HepG2 (cell line): ENCODE measurements around the gene CHST12. TPM values are rescaled to one million over a fixed set of nuclear protein-coding genes. Genes with fewer than 3 reads are reported as not detected.

Experiments used
- CEBPB ChIP-seq: IDR thresholded peaks from 2 replicates; pipeline ENCODE4 v1.6.1; 2011; ENCODE audit warnings: low read depth, low read length, improper control_type of control experiment, borderline replicate concordance
- SIX1 ChIP-seq: sonication (generic); formaldehyde crosslinking; IDR thresholded peaks from 2 replicates; pipeline ENCODE4 v1.4.0; 2020; ENCODE audit warnings: missing genetic modification reagents, borderline replicate concordance
- ZNF7 ChIP-seq: IDR thresholded peaks from 2 replicates; pipeline ENCODE4 v1.6.1; 2016; ENCODE audit warnings: missing biosample characterization, missing genetic modification reagents
- ZNF749 ChIP-seq: sonication (generic); formaldehyde crosslinking; IDR thresholded peaks from 2 replicates; pipeline ENCODE4 v1.8.0; 2022; ENCODE audit warnings: mild to moderate bottlenecking, missing genetic modification reagents, moderate library complexity, borderline replicate concordance
- polyA plus RNA-seq, 8 experiments: library from polyadenylated mRNA; depleted of rRNA in 3 of 8; stranded (reverse) in 7 of 8; unstranded in 1 of 8; fragments of >200 nt; fragmentation: Illumina TruSeq in 4 of 8; extraction: Trizol in 4 of 8; gene quantifications; 2 replicates each; pipeline versions ENCODE4 v1.2.1 to v1.2.3, GENCODE V29; 2011 to 2016; ENCODE audit warnings: low read depth in 4 of 8, missing spikeins in 1 of 8, mixed read lengths in 1 of 8; ENCODE audit not compliant: insufficient read depth in 1 of 8
- total RNA-seq, 5 experiments: library from RNA; depleted of rRNA; stranded (reverse); fragments of >200 nt; fragmentation: Illumina TruSeq; extraction: Trizol; gene quantifications; 2 replicates each; pipeline ENCODE4 v1.2.3, GENCODE V29; 2016; ENCODE audit warnings: low read depth in 1 of 5
- TF ChIP-seq, protein P1 (sequence below): sonication (generic); formaldehyde crosslinking; IDR thresholded peaks from 2 replicates; pipeline ENCODE4 v1.9.0; 2021; ENCODE audit warnings: mild to moderate bottlenecking, missing genetic modification reagents
- TF ChIP-seq, protein P2 (sequence below): sonication (generic); formaldehyde crosslinking; conservative IDR thresholded peaks from 2 replicates; pipeline ENCODE4 v1.4.0; 2020; ENCODE audit warnings: missing genetic modification reagents
- TF ChIP-seq, protein P3 (sequence below): sonication (generic); formaldehyde crosslinking; IDR thresholded peaks from 2 replicates; pipeline ENCODE4 v1.5.0; 2020; ENCODE audit warnings: mild to moderate bottlenecking, missing genetic modification reagents, borderline replicate concordance

CHST12 gene
- total and polyA plus RNA-seq, 2 of the 13 experiments (the other 11 are each of a cell fraction or from before 2014, with no cell fraction given): 6.4 to 15.8 TPM

DNA sequence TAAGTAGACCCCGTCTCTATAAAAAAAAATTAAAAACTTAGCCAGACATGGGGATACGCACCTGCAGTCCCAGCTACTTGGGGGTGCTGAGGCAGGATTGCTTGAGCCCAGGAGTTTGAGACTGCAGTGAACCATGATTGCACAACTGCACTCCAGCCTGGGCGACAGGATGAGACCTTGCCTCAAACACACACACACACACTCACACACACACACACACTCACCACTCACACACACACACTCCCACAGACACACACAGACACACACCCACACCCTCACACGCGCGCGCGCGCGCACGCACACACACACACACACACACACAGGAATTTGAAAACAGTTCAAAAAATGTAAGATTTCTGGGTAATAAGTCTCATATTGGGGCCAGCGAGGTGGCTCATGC, 81.5 kb downstream of the CHST12 start (continued):
- no peak for TF ChIP-seq ZNF749 (CRISPR knock-in tag)
- no peak for TF ChIP-seq SIX1
- TF ChIP-seq, protein P1, sequence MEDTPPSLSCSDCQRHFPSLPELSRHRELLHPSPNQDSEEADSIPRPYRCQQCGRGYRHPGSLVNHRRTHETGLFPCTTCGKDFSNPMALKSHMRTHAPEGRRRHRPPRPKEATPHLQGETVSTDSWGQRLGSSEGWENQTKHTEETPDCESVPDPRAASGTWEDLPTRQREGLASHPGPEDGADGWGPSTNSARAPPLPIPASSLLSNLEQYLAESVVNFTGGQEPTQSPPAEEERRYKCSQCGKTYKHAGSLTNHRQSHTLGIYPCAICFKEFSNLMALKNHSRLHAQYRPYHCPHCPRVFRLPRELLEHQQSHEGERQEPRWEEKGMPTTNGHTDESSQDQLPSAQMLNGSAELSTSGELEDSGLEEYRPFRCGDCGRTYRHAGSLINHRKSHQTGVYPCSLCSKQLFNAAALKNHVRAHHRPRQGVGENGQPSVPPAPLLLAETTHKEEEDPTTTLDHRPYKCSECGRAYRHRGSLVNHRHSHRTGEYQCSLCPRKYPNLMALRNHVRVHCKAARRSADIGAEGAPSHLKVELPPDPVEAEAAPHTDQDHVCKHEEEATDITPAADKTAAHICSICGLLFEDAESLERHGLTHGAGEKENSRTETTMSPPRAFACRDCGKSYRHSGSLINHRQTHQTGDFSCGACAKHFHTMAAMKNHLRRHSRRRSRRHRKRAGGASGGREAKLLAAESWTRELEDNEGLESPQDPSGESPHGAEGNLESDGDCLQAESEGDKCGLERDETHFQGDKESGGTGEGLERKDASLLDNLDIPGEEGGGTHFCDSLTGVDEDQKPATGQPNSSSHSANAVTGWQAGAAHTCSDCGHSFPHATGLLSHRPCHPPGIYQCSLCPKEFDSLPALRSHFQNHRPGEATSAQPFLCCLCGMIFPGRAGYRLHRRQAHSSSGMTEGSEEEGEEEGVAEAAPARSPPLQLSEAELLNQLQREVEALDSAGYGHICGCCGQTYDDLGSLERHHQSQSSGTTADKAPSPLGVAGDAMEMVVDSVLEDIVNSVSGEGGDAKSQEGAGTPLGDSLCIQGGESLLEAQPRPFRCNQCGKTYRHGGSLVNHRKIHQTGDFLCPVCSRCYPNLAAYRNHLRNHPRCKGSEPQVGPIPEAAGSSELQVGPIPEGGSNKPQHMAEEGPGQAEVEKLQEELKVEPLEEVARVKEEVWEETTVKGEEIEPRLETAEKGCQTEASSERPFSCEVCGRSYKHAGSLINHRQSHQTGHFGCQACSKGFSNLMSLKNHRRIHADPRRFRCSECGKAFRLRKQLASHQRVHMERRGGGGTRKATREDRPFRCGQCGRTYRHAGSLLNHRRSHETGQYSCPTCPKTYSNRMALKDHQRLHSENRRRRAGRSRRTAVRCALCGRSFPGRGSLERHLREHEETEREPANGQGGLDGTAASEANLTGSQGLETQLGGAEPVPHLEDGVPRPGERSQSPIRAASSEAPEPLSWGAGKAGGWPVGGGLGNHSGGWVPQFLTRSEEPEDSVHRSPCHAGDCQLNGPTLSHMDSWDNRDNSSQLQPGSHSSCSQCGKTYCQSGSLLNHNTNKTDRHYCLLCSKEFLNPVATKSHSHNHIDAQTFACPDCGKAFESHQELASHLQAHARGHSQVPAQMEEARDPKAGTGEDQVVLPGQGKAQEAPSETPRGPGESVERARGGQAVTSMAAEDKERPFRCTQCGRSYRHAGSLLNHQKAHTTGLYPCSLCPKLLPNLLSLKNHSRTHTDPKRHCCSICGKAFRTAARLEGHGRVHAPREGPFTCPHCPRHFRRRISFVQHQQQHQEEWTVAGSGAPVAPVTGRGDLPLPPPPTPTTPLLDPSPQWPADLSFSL (CRISPR knock-in tag): peak; percentile 30; the same call in 1 of the 2 replicates
- TF ChIP-seq CEBPB: peak; percentile 80
- no peak for TF ChIP-seq ZNF7 (CRISPR knock-in tag)
- TF ChIP-seq, protein P2, sequence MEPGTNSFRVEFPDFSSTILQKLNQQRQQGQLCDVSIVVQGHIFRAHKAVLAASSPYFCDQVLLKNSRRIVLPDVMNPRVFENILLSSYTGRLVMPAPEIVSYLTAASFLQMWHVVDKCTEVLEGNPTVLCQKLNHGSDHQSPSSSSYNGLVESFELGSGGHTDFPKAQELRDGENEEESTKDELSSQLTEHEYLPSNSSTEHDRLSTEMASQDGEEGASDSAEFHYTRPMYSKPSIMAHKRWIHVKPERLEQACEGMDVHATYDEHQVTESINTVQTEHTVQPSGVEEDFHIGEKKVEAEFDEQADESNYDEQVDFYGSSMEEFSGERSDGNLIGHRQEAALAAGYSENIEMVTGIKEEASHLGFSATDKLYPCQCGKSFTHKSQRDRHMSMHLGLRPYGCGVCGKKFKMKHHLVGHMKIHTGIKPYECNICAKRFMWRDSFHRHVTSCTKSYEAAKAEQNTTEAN (CRISPR knock-in tag): no peak
- TF ChIP-seq, protein P3, sequence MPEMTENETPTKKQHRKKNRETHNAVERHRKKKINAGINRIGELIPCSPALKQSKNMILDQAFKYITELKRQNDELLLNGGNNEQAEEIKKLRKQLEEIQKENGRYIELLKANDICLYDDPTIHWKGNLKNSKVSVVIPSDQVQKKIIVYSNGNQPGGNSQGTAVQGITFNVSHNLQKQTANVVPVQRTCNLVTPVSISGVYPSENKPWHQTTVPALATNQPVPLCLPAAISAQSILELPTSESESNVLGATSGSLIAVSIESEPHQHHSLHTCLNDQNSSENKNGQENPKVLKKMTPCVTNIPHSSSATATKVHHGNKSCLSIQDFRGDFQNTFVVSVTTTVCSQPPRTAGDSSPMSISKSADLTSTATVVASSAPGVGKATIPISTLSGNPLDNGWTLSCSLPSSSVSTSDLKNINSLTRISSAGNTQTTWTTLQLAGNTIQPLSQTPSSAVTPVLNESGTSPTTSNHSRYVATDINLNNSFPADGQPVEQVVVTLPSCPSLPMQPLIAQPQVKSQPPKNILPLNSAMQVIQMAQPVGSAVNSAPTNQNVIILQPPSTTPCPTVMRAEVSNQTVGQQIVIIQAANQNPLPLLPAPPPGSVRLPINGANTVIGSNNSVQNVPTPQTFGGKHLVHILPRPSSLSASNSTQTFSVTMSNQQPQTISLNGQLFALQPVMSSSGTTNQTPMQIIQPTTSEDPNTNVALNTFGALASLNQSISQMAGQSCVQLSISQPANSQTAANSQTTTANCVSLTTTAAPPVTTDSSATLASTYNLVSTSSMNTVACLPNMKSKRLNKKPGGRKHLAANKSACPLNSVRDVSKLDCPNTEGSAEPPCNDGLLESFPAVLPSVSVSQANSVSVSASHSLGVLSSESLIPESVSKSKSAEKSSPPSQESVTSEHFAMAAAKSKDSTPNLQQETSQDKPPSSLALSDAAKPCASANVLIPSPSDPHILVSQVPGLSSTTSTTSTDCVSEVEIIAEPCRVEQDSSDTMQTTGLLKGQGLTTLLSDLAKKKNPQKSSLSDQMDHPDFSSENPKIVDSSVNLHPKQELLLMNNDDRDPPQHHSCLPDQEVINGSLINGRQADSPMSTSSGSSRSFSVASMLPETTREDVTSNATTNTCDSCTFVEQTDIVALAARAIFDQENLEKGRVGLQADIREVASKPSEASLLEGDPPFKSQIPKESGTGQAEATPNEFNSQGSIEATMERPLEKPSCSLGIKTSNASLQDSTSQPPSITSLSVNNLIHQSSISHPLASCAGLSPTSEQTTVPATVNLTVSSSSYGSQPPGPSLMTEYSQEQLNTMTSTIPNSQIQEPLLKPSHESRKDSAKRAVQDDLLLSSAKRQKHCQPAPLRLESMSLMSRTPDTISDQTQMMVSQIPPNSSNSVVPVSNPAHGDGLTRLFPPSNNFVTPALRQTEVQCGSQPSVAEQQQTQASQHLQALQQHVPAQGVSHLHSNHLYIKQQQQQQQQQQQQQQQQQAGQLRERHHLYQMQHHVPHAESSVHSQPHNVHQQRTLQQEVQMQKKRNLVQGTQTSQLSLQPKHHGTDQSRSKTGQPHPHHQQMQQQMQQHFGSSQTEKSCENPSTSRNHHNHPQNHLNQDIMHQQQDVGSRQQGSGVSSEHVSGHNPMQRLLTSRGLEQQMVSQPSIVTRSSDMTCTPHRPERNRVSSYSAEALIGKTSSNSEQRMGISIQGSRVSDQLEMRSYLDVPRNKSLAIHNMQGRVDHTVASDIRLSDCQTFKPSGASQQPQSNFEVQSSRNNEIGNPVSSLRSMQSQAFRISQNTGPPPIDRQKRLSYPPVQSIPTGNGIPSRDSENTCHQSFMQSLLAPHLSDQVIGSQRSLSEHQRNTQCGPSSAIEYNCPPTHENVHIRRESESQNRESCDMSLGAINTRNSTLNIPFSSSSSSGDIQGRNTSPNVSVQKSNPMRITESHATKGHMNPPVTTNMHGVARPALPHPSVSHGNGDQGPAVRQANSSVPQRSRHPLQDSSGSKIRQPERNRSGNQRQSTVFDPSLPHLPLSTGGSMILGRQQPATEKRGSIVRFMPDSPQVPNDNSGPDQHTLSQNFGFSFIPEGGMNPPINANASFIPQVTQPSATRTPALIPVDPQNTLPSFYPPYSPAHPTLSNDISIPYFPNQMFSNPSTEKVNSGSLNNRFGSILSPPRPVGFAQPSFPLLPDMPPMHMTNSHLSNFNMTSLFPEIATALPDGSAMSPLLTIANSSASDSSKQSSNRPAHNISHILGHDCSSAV (CRISPR knock-in tag): no peak
